Measurements from ENCODE around the gene VSX2. TPM values are rescaled to one million over a fixed set of nuclear protein-coding genes. Genes with fewer than 3 reads are reported as not detected.

VSX2 gene
- total and polyA plus RNA-seq, 4 experiments from 2014 or later, result not detected

Other genes with a start within 250 kb of the VSX2 start
- gene ENTPD5, start 220.2 kb upstream of the VSX2 start, total RNA-seq, result 10 to 100 TPM; 15.0 to 16.2 TPM
- 1 to 10 TPM; 2.8 to 4.4 TPM for gene ENTPD5, start 220.2 kb upstream of the VSX2 start, polyA plus RNA-seq
- 1 to 10 TPM; 2.6 TPM for gene BBOF1, start 220.1 kb upstream of the VSX2 start, total RNA-seq
- 1 to 10 TPM; 1.8 to 2.4 TPM for gene BBOF1, start 220.1 kb upstream of the VSX2 start, polyA plus RNA-seq
- 10 to 100 TPM; 21.7 to 22.5 TPM for gene ALDH6A1, start 155.0 kb upstream of the VSX2 start, total RNA-seq
- gene ALDH6A1, start 155.0 kb upstream of the VSX2 start, polyA plus RNA-seq, result 10 to 100 TPM; 22.2 to 23.1 TPM
- gene LIN52, start 154.5 kb upstream of the VSX2 start, total RNA-seq, result 10 to 100 TPM in 1 of 2 experiments, 1 to 10 TPM in 1; 9.4 to 11.0 TPM
- gene LIN52, start 154.5 kb upstream of the VSX2 start, polyA plus RNA-seq, result 10 to 100 TPM; 12.9 to 17.5 TPM
- 100 to 1,000 TPM in 1 of 2 experiments, 10 to 100 TPM in 1; 98.3 to 102 TPM for gene ABCD4, start 63.5 kb downstream of the VSX2 start, total RNA-seq
- gene ABCD4, start 63.5 kb downstream of the VSX2 start, polyA plus RNA-seq, result 10 to 100 TPM; 24.8 to 27.9 TPM
- not detected for gene VRTN, start 109.0 kb downstream of the VSX2 start, total RNA-seq
- not detected for gene VRTN, start 109.0 kb downstream of the VSX2 start, polyA plus RNA-seq
- gene SYNDIG1L, start 186.8 kb downstream of the VSX2 start, total RNA-seq, result not detected
- not detected for gene SYNDIG1L, start 186.8 kb downstream of the VSX2 start, polyA plus RNA-seq

Measured in CD4-positive, alpha-beta memory T cell (primary cell).